K562 (cell line): ENCODE measurements around the gene VPS35L.

Source experiments
- TAF1 ChIP-seq: IDR thresholded peaks from 2 replicates; pipeline ENCODE4 v1.6.1; 2011; ENCODE audit warnings: mild to moderate bottlenecking, low read length, moderate library complexity; ENCODE audit not compliant: insufficient read depth, control insufficient read depth, severe bottlenecking; ENCODE audit errors: extremely low read depth
- ZBTB11 ChIP-seq, 3 experiments: fragments of 200-800 bp in 1 of 3; fragments of 250-450 bp in 1 of 3; fragments of 450-650 bp in 1 of 3; sonication (Bioruptor Pico) in 1 of 3; sonication (Bioruptor generic) in 1 of 3; formaldehyde crosslinking in 1 of 3; IDR thresholded peaks; 2 replicates each; pipeline versions ENCODE4 v1.6.1 to v1.8.0; 2016 to 2022; ENCODE audit warnings: mild to moderate bottlenecking in 2 of 3, missing genetic modification characterization in 2 of 3, missing compliant biosample characterization in 1 of 3, moderate library complexity in 1 of 3

GRCh38 chr16:19716183-19716582, 160.7 kb downstream of the VPS35L start:
- no peak for TF ChIP-seq ZBTB11 (CRISPR knock-in tag; IDR thresholded peaks at IDR 0.05)
- TF ChIP-seq TAF1 = no peak
